Medulla oblongata (tissue), 1 donor: ENCODE results near the gene TNFAIP2.
"Not testable (repeated sequence)": the region's sequence is repeated elsewhere in the genome, so short reads cannot be mapped to it uniquely, and the experiment has no call there.

Experiments used
- DNase-seq: peaks from one replicate; pipeline ENCODE4 v3.0.0-alpha.2; 2015; ENCODE audit errors: extremely low spot score

The TNFAIP2 gene

DNA sequence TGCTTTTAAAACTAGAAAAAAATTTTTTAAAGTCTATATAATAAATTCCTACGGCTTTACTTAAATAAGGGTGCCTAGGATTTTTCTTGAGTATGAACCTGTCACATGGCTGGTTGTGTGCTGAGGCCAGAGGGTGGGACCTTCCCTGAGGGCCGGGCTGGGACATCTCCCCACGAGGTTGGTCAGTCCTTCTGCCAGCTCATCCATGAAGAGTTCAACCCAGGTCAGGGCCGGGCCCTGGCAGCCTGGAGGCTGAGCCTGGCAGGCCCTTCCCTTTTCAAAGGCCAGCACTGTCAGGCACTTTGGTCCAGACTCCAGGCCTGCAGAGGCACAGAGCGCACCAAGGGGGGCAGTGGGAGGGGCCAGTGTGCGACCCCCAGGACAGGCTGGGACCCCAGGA, 31.7 kb downstream of the TNFAIP2 start:
- peak; percentile 89 for DNase-seq

DNA sequence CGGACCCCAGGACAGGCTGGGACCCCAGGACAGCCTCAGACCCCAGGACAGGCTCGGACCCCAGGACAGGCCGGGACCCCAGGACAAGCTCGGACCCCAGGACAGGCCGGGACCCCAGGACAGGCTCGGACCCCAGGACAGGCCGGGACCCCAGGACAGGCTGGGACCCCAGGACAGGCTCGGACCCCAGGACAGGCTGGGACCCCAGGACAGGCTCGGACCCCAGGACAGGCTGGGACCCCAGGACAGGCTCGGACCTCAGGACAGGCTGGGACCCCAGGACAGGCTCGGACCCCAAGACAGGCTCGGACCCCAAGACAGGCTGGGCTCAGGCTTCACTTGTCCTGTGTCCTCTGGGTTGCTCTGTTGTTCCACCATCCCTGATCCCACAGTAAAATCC, 32.2 kb downstream of the TNFAIP2 start:
- DNase-seq, result not testable (repeated sequence)

DNA sequence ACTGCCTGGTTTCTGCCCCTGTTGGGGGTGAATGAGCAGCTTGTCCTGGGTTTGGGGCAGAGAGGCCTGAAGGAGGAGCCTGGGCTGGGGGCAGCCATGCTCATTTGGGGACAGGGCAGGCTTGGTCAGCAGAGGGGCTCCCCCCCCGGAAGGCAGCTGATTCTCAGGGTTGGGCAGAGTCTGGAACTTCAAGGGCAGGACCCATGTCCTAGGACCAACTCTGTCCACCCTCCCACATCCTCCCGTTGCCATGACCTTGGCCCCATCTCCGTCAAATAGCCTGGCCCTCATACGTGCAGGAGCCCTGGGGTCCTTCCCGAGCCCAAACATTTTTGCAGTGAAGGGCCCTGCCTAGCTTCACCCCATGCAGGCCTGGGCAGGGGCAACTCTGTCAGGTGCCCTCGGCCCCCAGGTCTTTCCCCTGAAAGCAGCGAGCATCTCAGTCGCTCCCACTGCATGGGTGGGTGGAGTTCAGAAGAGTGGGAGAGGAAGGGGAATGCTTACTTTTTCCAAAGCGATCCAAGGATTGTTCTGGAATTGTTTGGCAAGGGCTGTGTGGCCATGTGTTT, 32.6 kb downstream of the TNFAIP2 start:
- no peak for DNase-seq

DNA sequence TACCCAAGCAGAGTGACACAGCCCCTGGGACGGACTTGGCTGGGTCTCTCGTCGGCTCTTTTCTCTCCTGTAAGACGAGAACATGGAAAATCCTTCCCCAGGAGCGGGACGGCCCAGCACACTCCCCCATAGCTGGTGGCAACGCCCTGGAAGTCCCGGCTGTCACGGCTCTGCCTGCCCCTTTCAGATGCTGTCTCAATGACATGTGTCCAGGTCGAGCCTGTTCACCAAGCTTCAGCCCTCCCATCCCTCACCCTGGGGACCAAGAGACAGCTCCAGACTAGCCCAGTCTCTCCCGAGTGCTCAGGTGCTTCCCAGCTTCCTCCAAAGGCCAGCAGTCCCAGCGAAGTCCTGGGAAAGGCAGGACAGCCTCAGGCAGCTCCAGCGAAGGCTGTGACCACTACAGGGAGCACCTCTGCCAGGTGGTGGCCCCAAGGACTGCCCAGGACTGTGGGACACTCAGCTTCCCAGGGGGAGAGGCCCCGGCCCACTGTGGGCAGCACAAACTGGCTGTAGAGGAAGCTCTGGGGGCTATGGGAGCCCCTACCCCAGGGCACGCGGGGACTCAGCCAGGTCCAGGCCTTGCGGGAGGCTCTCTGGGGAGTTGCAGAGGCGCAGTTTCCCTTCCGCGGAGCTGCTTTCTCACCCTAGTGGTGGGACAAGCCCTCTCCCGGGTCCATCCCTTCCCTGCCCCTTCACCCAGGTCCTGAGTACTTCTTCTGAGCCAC, 33.6 kb downstream of the TNFAIP2 start:
- no peak for DNase-seq

DNA sequence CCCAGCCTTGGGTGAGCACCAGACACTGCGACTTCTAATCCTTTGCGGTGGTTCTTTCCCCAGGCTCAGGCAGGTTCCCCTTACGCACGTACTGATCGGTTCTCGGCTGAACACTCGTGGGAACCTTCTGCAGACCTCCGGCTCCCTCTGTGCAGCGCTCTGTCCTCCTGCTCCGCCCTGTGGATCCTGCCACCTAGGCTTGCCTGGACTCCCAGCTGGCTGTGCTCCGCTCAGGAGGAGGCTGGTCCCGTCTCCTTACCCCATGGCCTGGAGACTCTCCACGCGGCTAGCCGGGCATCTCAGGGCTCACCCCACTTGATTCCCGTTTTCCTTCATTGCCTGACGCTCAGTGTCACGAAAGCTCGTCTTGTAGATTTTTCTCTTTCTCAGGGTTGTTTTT, 34.7 kb downstream of the TNFAIP2 start:
- no peak for DNase-seq

DNA sequence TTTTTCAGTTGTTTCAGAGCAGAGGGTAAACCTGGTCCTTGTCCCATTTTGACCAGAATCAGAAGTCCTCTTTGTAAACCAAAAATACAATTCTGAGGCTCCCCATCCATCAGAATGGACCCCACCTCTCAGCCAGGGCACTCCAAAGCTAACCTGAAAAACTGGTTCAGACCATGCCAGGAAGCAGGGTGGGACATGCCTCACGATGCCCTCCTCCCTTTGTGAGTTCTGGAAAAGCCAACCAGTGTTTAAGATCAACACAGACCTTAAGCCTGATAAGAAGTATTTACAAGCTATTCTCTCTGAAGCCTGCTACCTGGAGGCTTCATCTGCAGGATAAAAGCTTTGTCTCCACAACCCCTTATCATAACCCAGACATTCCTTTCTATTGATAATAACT, 35.4 kb downstream of the TNFAIP2 start:
- DNase-seq, result no peak

DNA sequence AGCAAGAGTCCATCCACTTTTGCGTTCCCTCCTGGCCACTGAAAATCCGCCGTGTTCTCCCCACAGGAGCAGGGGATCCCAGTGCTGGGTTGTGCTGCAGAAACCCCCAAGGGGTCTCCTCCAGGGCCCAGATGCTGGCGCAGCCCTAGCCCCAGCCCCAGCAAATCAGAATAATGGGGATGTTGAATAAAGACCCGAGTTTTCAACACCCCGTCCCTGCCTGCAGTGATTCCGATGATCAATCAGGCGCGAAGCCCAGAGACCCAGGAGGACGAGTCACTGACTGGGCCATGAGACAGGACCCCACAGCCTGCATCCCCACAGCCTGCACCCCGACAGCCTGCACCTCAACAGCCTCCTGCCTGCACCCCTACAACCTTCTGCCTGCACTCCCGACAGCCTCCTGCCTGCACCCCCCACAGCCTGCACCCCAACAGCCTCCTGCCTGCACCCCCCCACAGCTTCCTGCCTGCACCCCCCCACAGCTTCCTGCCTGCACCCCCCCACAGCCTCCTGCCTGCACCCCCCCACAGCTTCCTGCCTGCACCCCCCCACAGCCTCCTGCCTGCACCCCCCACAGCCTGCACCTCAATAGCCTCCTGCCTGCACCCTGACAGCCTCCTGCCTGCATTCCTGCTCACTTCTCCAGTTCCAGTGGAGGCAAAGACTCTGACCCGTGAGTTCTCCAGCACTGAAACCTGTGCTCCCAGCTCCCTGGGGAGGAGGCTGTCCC, 37.2 kb downstream of the TNFAIP2 start:
- no peak for DNase-seq

DNA sequence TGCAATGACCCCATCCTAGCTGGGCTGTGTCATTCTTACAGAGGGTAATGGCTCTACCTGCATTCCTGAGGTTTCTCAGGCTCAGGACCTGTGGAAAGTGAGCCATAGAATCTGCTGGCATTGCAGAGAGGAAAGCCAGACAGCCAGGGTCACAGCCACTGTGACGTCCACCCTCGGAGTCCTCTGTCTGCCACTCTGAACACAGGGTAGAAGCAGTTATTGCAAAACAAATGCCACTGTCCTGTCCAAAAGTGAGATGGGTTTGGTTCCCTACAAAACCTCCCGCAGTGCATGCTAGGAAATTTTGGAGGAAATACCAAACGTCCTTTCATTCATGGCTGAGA, 37.8 kb downstream of the TNFAIP2 start:
- no peak for DNase-seq

DNA sequence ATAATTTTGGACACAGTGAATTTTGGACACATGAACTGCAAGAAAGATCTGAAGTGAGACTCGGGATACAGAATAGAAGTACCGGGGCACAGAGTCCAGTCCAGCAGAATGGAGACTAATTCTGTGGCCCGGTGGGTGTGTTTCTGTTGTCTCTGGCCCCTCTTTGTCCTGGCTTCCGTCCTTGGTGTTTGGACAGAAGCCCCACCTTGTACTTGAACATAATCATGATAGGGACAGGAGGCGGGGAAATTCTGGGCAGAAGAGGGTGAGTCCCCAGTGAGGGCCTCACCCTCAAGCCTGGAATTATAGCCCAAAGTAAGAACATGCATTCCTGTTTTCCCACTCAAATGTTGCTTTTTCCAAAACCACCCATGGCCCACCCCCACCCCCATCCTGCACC, 39.9 kb downstream of the TNFAIP2 start:
- DNase-seq, result no peak

DNA sequence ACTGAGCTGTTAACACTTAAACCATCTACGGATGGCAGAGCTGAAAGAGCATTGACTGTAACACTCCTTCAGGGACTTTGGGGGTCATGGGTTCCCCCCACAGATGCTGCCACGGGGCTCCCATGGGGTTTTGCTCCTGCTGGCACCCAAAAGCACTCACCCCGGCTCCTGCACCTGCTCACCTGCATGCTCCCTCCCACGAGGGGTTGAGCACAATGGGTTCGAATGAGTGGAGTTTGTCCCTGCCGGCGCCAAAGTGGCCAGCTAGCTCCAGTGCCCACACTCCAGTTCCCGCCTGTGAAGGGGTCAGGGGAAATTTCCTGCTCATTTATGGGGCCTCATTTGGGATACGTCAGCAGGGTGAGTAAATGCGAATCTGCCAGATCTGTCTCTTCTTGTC, 40.7 kb downstream of the TNFAIP2 start:
- DNase-seq, result no peak

DNA sequence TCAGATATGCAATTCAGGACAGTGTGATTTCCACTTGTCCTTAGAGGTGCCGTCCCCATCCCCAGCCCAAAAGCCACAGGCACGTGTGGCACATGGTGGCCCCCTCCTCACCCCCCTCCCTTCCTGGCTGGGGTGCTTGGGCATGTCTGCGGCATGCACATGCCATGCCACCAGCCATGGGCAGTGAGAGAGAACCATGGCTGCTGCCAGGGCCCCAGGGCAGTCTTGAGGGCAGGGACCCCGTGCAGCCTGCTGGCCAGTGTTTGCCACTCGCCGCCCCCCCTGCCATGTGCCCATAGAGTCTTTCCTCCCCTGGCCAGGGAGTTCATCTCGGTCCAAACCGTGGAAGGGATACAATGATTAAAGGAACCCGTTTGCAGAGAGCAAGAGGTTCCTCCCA, 41.5 kb downstream of the TNFAIP2 start:
- no peak for DNase-seq

DNA sequence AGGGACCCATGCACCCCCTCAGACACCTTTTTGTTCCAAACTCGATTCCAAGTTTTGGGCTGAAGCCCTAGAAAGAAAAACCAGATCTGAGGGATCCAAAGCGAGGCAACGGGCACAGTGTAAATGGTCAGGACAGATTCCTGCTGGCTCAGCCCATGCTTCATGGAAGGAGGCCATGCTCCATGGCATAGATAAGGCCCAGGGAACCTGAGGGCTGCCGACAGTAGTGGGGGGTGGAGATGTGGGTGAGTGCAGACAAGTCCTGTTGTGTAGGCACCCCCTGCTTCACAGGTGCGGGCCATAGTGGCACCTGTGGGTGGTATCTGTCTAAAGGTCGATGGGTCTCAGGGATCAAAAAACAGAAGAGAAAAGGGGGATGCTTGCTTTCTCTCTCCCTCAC, 42.1 kb downstream of the TNFAIP2 start:
- DNase-seq, result no peak

DNA sequence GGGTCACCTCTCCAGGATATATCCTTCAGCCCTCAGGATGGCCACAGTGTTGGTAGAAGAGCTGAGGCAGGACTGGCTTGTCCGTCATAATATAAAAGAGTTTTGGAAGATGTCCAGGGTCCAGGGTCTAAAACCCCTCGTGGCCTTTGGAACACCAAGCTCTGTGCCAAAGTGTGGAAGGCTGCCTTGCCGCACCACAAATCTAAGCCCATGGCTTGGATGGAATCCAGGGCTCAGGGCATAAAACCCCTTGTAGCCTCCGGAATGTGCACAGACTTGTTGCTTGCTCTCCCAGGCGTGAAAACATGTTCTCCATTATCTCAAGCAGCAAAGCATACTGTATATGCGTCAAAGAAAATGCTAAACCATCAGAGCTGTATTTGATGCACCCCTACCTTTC, 46.7 kb downstream of the TNFAIP2 start:
- DNase-seq, result no peak

DNA sequence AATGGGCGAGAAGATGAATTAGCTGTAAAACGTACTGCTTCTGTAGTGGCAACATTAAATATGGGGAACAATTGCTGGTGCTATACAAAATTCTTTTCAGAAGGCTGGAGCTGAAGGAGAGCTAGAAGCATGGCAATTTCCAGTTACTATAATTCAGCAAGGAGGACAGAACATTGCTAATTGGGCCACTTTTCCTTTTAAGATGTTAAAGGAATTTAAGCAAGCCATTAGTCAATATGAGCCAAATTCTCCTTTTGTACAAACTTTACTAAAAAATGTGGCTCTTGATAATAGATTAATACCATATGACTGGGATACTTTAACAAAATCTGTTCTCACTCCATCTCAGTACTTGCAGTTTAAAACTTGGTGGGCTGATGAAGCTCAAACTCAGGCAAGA, 47.9 kb downstream of the TNFAIP2 start:
- not testable (repeated sequence) for DNase-seq

DNA sequence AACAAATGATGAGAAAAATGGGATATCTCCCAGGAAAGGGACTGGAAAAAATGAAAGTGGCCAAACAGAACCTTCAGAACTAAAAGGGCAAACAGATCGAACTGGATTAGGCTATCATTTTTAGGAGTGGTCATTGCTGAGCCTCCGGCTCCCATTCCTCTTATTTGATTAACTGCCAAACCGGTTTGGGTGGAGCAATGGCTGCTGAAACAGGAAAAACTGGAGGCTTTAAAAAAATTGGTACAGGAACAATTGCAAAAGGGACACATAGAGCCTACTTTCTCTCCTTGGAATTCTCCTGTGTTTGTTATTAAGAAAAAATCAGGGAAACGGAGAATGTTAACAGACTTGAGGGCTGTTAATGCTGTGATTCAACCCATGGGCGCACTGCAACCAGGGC, 49.7 kb downstream of the TNFAIP2 start:
- DNase-seq, result no peak

DNA sequence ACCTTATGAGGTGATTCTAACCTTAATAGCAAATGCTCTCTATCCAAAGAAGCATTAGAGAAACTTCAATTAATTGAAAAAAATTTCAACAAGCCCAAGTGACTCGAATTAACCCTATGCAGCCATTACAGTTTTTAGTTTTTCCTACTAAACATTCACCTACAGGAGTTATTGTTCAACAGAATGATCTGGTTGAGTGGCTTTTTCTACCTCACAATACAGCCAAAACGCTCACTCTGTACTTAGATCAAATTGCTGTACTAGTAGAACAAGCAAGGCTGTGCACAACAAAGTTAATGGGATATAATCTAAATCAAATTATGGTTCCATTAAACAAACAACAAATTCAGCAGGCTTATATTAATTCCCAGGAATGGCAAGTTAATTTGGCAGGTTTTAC, 50.6 kb downstream of the TNFAIP2 start:
- DNase-seq, result not testable (repeated sequence)

DNA sequence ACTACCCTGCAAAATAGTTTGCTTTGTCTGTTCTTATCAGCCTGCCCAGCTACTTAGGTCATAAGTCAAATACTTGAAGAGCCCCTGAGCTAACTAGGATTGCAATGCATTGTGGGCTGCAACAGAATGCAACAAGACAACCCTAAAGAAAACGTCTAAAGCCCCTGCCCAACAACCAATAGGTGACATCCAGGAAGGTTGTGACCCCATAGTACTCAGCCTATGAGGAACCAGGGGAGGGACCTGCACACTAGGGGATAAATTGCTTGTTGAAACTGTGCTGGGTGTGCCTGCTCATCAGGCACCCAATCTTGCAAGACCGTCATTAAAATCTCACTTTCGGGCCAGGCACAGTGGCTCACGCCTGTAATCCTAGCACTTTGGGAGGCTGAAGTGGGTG, 52.9 kb downstream of the TNFAIP2 start:
- DNase-seq, result not testable (repeated sequence)

DNA sequence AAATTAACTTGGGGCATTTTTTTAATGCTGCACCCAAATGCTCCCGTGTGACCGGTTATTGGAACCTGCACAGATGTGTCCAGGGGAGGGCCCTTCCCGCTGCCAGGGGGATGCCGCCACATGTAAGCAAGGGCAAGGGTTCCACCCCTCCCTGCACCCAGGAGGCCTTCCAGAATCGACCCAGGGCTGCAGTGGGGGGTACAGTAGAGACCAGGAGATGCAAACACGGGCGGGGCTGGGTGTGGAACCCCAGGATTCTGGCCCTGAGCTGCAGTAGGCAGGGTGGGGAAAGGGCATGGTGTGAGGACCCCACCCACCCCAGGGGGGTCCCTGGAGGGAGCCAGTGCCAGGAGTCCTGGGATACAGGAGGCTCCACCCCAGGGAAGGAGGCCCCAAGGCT, 54.1 kb downstream of the TNFAIP2 start:
- DNase-seq, result no peak

DNA sequence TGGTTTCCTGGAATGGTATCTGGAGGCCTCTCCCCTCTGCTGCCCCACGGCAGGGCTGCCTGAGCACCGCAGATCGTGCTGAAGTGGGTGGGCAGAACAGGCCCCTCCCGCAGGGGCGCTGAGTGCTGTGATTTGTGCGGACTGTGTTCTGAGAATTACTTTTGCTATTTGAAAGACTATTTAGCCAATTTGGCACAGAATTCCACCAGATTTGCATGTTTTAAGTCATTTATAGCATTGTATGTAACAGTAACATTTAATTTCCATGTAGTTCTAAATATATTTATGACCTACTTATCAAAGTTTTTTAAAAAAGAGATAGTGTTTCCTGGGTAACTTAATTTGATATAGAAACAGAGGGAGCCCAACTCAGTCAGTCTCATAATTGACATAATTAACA, 55.3 kb downstream of the TNFAIP2 start:
- DNase-seq, result no peak

DNA sequence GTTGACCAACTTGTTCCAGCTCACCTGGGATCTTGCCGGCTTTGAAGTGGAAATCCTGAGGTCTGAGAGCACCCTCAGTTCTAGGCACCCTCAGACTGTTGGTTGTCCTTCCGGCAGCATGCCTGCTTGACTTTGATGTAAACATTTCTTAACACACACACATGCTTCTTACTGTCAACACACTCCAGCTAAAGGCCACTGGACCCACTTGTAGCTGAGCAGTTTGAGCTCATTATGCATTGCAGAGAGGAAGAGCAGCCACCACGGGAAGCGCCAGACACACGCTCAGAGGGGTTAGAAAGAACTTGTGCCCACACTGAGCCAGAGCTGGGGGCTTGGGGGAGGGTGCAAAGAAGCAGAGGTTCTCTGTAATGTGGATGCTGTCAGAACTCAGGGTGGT, 55.8 kb downstream of the TNFAIP2 start:
- DNase-seq, result no peak

DNA sequence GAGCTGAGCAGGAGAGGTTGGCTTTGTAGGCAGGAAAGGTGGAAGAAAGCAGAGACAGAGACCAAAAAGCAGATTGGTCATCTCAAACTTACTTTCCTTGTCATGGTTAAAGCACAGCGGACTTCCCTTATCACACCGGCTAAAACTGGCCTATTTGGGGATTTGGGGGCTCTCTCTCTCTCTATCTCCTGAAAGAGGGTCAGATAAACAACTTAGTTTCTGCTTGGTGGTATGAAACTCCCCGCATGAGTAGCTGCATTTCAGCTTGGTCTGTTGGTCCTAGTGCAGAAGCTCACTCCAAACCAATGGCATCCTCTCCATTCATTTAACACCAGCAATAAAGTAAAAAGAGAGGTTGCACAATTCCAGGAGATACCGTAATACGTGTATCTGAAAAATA, 57.1 kb downstream of the TNFAIP2 start:
- DNase-seq, result no peak

DNA sequence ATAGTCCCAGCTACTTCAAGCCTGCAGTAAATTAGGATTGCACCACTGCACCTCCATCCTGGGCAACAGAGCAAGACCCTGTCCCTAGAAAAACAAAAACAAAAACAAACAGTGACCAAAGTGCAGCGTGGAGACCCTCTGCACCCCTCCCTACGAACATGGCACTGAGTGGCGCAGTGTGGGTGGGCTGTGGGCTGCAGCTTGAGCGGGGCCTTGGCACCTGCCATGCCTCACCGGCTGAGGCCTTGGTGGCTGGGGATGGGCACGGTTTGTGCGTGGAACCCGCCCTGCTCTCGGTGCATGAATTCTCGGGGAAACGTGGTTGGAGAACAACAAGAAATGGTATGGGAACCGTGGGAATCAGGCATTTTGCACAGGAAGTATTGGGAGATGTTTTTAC, 60.8 kb downstream of the TNFAIP2 start:
- no peak for DNase-seq
